Colonic mucosa (tissue), 4 donors: ENCODE data around the gene ACTA2. TPM values are rescaled to one million over a fixed set of nuclear protein-coding genes. Genes with fewer than 3 reads are reported as not detected.

Experiments used
- DNase-seq: peaks from one replicate; pipeline ENCODE4 v3.0.0-alpha.2; 2020
- H3K27ac ChIP-seq: fragments of 200-600 bp; one replicate; pipeline ENCODE4 v1.8.0; 2021
- H3K27me3 ChIP-seq: fragments of 200-600 bp; one replicate; pipeline ENCODE4 v1.8.0; 2021
- H3K36me3 ChIP-seq: fragments of 200-600 bp; one replicate; pipeline ENCODE4 v1.8.0; 2021
- H3K4me1 ChIP-seq: fragments of 200-600 bp; one replicate; pipeline ENCODE4 v1.8.0; 2021; ENCODE audit warnings: mild to moderate bottlenecking
- H3K4me3 ChIP-seq: fragments of 200-600 bp; one replicate; pipeline ENCODE4 v1.8.0; 2021
- H3K9ac ChIP-seq, 2 donors: one replicate each; pipeline ENCODE4 v1.7.0; 2013; ENCODE audit warnings: control low read depth in 2 of 2, low read depth in 2 of 2, low read length in 2 of 2
- H3K9me3 ChIP-seq: fragments of 200-600 bp; one replicate; pipeline ENCODE4 v1.8.0; 2021
- CTCF ChIP-seq: fragments of 200-600 bp; IDR thresholded peaks from one replicate; pipeline ENCODE4 v1.8.0; 2022; ENCODE audit warnings: antibody characterized with exemption, mild to moderate bottlenecking
- intact Hi-C: fragments of 100-400 bp; cut with DNase I; formaldehyde crosslinking; loops from one replicate; pipeline ENCODE4 v1.14.1; 2022
- total RNA-seq, 2 donors: library from RNA; stranded (reverse); fragmentation: NEBNext Ultra II Directional in 1 of 2; extraction: Animal tissue kit (Norgen Biotek cat#: 25700) in 1 of 2; gene quantifications; one replicate each; pipeline ENCODE4 v1.2.1, GENCODE V29; 2021
- donor health status: healthy.
- donor health status: DM: no; HTN: no; CAD: no.
- donor health status: DM: no; HTN: no; CAD: no.

The ACTA2 gene
- total RNA-seq, 2 donors from 2014 or later: 88.3 to 265 TPM

GRCh38 chr10:88916986-88917385 is 35.6 kb downstream of the ACTA2 start:
- no peaks in the 10 kb centered on the region for H3K4me1 ChIP-seq

GRCh38 chr10:88916231-88916630 is 36.3 kb downstream of the ACTA2 start:
- no peaks in the 10 kb centered on the region for H3K9me3 ChIP-seq
- no peaks in the 10 kb centered on the region for H3K36me3 ChIP-seq
- no peak for TF ChIP-seq CTCF
- no peaks in the 10 kb centered on the region for H3K4me1 ChIP-seq
- no peak overlapping the region for H3K4me3 ChIP-seq
- no peak for DNase-seq
- intact Hi-C loops: no loop called here
- no peaks in the 10 kb centered on the region for H3K27me3 ChIP-seq
- no peak overlapping the region for H3K9ac ChIP-seq
- no peak overlapping the region for H3K27ac ChIP-seq

More at GRCh38 chr10:88916986-88917385, 35.6 kb downstream of the ACTA2 start:
- no peak for DNase-seq
- H3K9ac ChIP-seq: no peak overlapping the region
- no peaks in the 10 kb centered on the region for H3K27me3 ChIP-seq
- H3K27ac ChIP-seq: no peak overlapping the region
- no peaks in the 10 kb centered on the region for H3K9me3 ChIP-seq
- no peaks in the 10 kb centered on the region for H3K36me3 ChIP-seq
- intact Hi-C loops: no loop called here
- no peak overlapping the region for H3K4me3 ChIP-seq
- no peak for TF ChIP-seq CTCF

- Histone ChIP-seq H3K4me1 (no peaks in the 10 kb centered on the region), H3K27ac (no peak overlapping the region), H3K4me3 (no peak overlapping the region), H3K9ac (no peak overlapping the region), H3K9me3 (no peaks in the 10 kb centered on the region), H3K36me3 (no peaks in the 10 kb centered on the region), H3K27me3 (no peaks in the 10 kb centered on the region)
- no peak for TF ChIP-seq CTCF
- no peak for DNase-seq
- intact Hi-C loops: no loop called here
These were observed 36.8 kb downstream of the ACTA2 start for GRCh38 chr10:88915781-88916180.

- intact Hi-C loops: no loop called here
- Histone ChIP-seq H3K36me3 (no peaks in the 10 kb centered on the region), H3K9me3 (no peaks in the 10 kb centered on the region), H3K27ac (no peak overlapping the region), H3K4me3 (no peak overlapping the region), H3K9ac (no peak overlapping the region), H3K4me1 (no peaks in the 10 kb centered on the region), H3K27me3 (no peaks in the 10 kb centered on the region)
- no peak for DNase-seq
- no peak for TF ChIP-seq CTCF
These were observed 38.8 kb downstream of the ACTA2 start for GRCh38 chr10:88913788-88914187.

GRCh38 chr10:88913127-88913526 is 39.4 kb downstream of the ACTA2 start:
- Histone ChIP-seq H3K4me1 (no peaks in the 10 kb centered on the region), H3K27me3 (no peaks in the 10 kb centered on the region), H3K9ac (no peak overlapping the region), H3K9me3 (no peaks in the 10 kb centered on the region), H3K36me3 (no peaks in the 10 kb centered on the region), H3K27ac (no peak overlapping the region), H3K4me3 (no peak overlapping the region)
- TF ChIP-seq CTCF: no peak
- intact Hi-C loops: no loop called here
- no peak for DNase-seq

GRCh38 chr10:88911851-88912250 is 40.7 kb downstream of the ACTA2 start:
- Histone ChIP-seq H3K4me1 (no peaks in the 10 kb centered on the region), H3K27me3 (no peaks in the 10 kb centered on the region), H3K9me3 (no peaks in the 10 kb centered on the region), H3K9ac (no peak overlapping the region), H3K36me3 (no peaks in the 10 kb centered on the region), H3K4me3 (no peak overlapping the region), H3K27ac (no peak overlapping the region)
- no peak for DNase-seq
- intact Hi-C loops: no loop called here
- no peak for TF ChIP-seq CTCF
